Stimulated activated CD8-positive, alpha-beta memory T cell treated with anti-CD3 and anti-CD28 coated beads, Interleukin-4, amount 100 ng/mL, for 24 hours (primary cell): ENCODE data around the gene BTG1.

Source experiments
- DNase-seq: peaks from one replicate; pipeline ENCODE4 v3.0.0-alpha.2; 2020; ENCODE audit warnings: low read depth

The BTG1 gene

GRCh38 chr12:92133795-92134637 is 11.6 kb downstream of the BTG1 start:
- DNase-seq: no peak

- no peak for DNase-seq
These were observed 12.5 kb downstream of the BTG1 start for GRCh38 chr12:92133171-92133570.

GRCh38 chr12:92132288-92132687 is 13.4 kb downstream of the BTG1 start:
- DNase-seq: no peak

GRCh38 chr12:92130999-92131398 is 14.6 kb downstream of the BTG1 start:
- no peak for DNase-seq

- no peak for DNase-seq
These were observed 16.0 kb downstream of the BTG1 start for GRCh38 chr12:92129609-92130008.

GRCh38 chr12:92128612-92129011 is 17.0 kb downstream of the BTG1 start:
- DNase-seq: no peak

GRCh38 chr12:92124689-92125029 is 21.0 kb downstream of the BTG1 start:
- no peak for DNase-seq

GRCh38 chr12:92123780-92124688 is 21.6 kb downstream of the BTG1 start:
- no peak for DNase-seq

- no peak for DNase-seq
These were observed 22.5 kb downstream of the BTG1 start for GRCh38 chr12:92122941-92123779.

GRCh38 chr12:92121826-92122225 is 23.8 kb downstream of the BTG1 start:
- no peak for DNase-seq

- DNase-seq: no peak
These were observed 26.7 kb downstream of the BTG1 start for GRCh38 chr12:92118826-92119536.

- no peak for DNase-seq
These were observed 30.8 kb downstream of the BTG1 start for GRCh38 chr12:92114834-92115233.

- DNase-seq: no peak
These were observed 34.4 kb downstream of the BTG1 start for GRCh38 chr12:92111256-92111655.

- no peak for DNase-seq
These were observed 35.5 kb downstream of the BTG1 start for GRCh38 chr12:92110083-92110640.

GRCh38 chr12:92109613-92110012 is 36.0 kb downstream of the BTG1 start:
- no peak for DNase-seq

GRCh38 chr12:92108651-92109050 is 37.0 kb downstream of the BTG1 start:
- DNase-seq: no peak

- no peak for DNase-seq
These were observed 38.0 kb downstream of the BTG1 start for GRCh38 chr12:92107621-92108131.

GRCh38 chr12:92107094-92107493 is 38.6 kb downstream of the BTG1 start:
- no peak for DNase-seq

- DNase-seq: no peak
These were observed 40.0 kb downstream of the BTG1 start for GRCh38 chr12:92105676-92106075.

- DNase-seq: no peak
These were observed 40.5 kb downstream of the BTG1 start for GRCh38 chr12:92105110-92105509.

- DNase-seq: no peak
These were observed 43.0 kb downstream of the BTG1 start for GRCh38 chr12:92102606-92103005.
